LNCaP clone FGC (cell line): ENCODE measurements around the gene RGPD8.

ENCODE experiments used
- DNase-seq: peaks from one replicate; pipeline ENCODE4 v3.0.0-alpha.2; 2011; ENCODE audit warnings: low read depth
- H3K4me3 ChIP-seq: 2 replicates; pipeline ENCODE4 v1.5.1; 2011; ENCODE audit warnings: mild to moderate bottlenecking, low read depth, low read length, control low read depth
- TF ChIP-seq, protein P1 (sequence below): IDR thresholded peaks from 2 replicates; pipeline ENCODE4 v1.5.1; 2012; ENCODE audit warnings: mild to moderate bottlenecking; ENCODE audit not compliant: control insufficient read depth, insufficient read depth; ENCODE audit errors: extremely low read depth

The RGPD8 gene

DNA sequence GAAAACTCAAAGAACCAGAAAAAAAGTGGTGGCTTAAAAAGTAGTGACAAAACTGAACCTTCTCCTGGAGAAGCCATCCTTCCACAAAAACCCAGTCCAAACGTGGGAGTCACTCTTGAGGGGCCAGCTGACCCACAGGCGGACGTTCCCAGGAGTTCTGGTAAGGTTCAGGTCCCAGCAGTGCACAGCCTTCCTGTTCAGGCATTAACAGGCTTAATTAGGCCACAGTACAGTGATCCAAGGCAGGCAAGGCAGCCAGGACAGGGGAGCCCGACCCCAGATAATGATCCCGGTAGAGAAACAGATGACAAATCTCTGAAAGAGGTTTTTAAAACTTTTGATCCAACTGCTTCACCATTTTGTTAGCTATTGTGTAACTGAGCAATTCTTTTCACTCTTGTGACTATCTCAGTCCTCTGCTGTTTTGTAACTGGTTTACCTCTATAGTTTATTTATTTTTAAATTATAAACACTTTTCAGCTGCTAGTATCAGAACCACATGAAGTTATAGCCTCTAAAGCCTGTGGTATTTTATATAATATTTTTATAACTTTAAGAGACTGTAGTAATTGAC lies 101.2 kb downstream of the RGPD8 start:
- no peak for DNase-seq
- TF ChIP-seq, protein P1, sequence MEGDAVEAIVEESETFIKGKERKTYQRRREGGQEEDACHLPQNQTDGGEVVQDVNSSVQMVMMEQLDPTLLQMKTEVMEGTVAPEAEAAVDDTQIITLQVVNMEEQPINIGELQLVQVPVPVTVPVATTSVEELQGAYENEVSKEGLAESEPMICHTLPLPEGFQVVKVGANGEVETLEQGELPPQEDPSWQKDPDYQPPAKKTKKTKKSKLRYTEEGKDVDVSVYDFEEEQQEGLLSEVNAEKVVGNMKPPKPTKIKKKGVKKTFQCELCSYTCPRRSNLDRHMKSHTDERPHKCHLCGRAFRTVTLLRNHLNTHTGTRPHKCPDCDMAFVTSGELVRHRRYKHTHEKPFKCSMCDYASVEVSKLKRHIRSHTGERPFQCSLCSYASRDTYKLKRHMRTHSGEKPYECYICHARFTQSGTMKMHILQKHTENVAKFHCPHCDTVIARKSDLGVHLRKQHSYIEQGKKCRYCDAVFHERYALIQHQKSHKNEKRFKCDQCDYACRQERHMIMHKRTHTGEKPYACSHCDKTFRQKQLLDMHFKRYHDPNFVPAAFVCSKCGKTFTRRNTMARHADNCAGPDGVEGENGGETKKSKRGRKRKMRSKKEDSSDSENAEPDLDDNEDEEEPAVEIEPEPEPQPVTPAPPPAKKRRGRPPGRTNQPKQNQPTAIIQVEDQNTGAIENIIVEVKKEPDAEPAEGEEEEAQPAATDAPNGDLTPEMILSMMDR = no peak
- no peak overlapping the region for H3K4me3 ChIP-seq

DNA sequence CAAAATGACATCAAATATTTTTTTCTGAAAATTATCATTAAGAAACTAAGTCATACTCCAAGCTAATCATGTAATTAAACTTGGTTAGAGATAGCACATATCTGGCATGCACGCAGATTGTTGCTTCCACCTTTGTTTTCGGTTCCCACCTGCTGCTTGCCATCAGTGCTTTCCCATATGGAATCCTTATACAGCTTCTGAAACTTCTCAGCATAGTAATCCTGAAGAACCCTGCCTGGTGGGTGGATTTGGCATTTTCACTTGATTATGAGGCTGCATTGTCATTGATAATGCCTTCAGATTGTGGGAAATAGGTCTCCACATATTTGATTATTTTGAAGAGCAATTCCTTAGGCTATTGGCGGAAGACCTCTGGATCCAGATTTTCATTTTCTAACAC lies 110.5 kb downstream of the RGPD8 start:
- H3K4me3 ChIP-seq = no peak overlapping the region
- no peak for DNase-seq
- TF ChIP-seq, protein P1 = no peak

DNA sequence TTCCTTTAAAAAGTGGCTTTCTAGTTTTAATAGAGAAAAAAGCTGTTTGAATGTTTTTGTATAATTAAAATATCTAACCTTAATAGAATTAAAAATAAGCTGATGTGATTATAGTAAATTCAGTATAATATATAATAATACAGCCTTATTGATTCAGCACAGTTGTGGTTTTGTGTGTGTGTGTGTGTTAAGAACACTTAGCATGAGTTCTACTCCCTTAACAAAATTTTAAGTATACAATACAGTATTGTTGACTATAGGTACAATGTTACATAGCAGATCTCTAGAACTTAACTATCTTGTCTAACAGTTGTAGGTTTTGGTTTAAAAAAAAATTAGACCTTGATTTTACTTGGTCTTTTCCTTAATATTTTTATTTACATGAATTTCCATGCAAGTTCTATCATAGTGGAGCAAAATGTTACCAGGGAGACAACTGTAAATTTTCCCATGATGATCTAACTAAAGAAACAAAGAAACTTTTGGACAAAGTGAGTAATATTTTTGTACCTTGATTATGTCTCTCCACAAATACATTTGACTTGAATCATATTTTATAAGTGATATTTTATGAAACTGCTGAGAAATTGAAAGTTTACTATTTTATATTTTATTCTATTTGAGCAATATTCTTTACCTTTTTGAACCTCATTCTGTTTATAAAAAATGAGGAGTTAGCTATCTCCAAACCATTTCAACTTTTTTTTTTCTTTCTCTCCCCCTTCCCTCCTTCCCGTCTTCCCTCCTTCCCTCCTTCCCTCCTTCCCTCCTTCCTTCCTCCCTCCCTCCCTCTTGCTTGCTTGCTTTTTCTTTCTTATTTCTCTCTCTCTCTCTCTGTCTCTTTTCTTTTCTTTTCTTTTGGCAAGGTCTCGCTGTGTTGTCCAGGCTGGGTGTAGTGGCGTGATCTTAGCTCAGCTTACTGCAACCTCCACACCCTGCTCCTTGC lies 111.8 kb downstream of the RGPD8 start:
- no peak overlapping the region for H3K4me3 ChIP-seq
- no peak for DNase-seq
- TF ChIP-seq, protein P1 = no peak
